Caco-2 (cell line): Measurements from ENCODE around the gene C11orf87. TPM values are rescaled to one million over a fixed set of nuclear protein-coding genes. Genes with fewer than 3 reads are reported as not detected.

Source experiments
- BruUV-seq: library from RNA; stranded (reverse); fragments of 400-500 nt; replicated peaks from 2 replicates; lab custom pipeline; 2021; lab: Mats Ljungman, UMichigan
- CTCF ChIA-PET: fragments of 300-600 bp; sonication (Branson Sonifier 250); formaldehyde crosslinking; loops from one replicate; lab custom pipeline; 2022; ENCODE audit warnings: antibody characterized with exemption; lab: Charles Lee
- POLR2A ChIA-PET: fragments of 300-600 bp; sonication (Branson Sonifier 250); formaldehyde crosslinking; loops from one replicate; lab custom pipeline; 2022; ENCODE audit warnings: antibody characterized with exemption; lab: Charles Lee
- DNase-seq, 2 experiments: peaks; one replicate each; pipeline versions ENCODE4 v3.0.0 to v3.0.0-alpha.2; 2020 to 2022
- H3K27me3 ChIP-seq: replicated peaks from 2 replicates; pipeline ENCODE4 v1.6.0; 2011; ENCODE audit warnings: low read length; ENCODE audit not compliant: control insufficient read depth, insufficient read depth
- H3K36me3 ChIP-seq: 2 replicates; pipeline ENCODE4 v1.5.1; 2011; ENCODE audit warnings: low read length; ENCODE audit not compliant: control insufficient read depth, insufficient read depth
- H3K4me1 ChIP-seq: fragments of 250-450 bp; sonication (Bioruptor Pico); 2 replicates; pipeline ENCODE4 v1.5.1; 2020; ENCODE audit warnings: mild to moderate bottlenecking
- H3K4me3 ChIP-seq: 2 replicates; pipeline ENCODE4 v1.5.1; 2011; ENCODE audit warnings: low read depth, mild to moderate bottlenecking, control low read depth, low read length
- H3K9me3 ChIP-seq: fragments of 250-450 bp; sonication (Bioruptor Pico); 2 replicates; pipeline ENCODE4 v1.5.1; 2020; ENCODE audit warnings: mild to moderate bottlenecking, moderate library complexity
- H3K27ac Mint-ChIP-seq: one replicate; pipeline ENCODE4 v1.8.0; 2022; ENCODE audit warnings: mixed read lengths; ENCODE audit not compliant: unreplicated experiment
- H3K27me3 Mint-ChIP-seq: one replicate; pipeline ENCODE4 v1.8.0; 2022; ENCODE audit warnings: mixed read lengths; ENCODE audit not compliant: insufficient read depth, unreplicated experiment
- H3K36me3 Mint-ChIP-seq: one replicate; pipeline ENCODE4 v1.8.0; 2022; ENCODE audit warnings: mild to moderate bottlenecking, mixed read lengths; ENCODE audit not compliant: insufficient read depth, unreplicated experiment
- H3K4me1 Mint-ChIP-seq: one replicate; pipeline ENCODE4 v1.8.0; 2022; ENCODE audit warnings: low read depth, mixed read lengths; ENCODE audit not compliant: unreplicated experiment
- H3K4me3 Mint-ChIP-seq: one replicate; pipeline ENCODE4 v1.8.0; 2022; ENCODE audit warnings: mild to moderate bottlenecking, moderate library complexity, mixed read lengths; ENCODE audit not compliant: unreplicated experiment
- H3K9me3 Mint-ChIP-seq: one replicate; pipeline ENCODE4 v1.8.0; 2022; ENCODE audit warnings: mixed read lengths; ENCODE audit not compliant: unreplicated experiment
- CTCF ChIP-seq, 2 experiments: fragments of 200-600 bp in 1 of 2; IDR thresholded peaks; 1 replicate in 1 of 2; 2 replicates in 1 of 2; pipeline versions ENCODE4 v1.5.1 to v1.8.0; 2011 to 2022; ENCODE audit warnings: antibody characterized with exemption in 1 of 2, control low read depth in 1 of 2, inconsistent platforms in 1 of 2, low read depth in 1 of 2, low read length in 1 of 2, mild to moderate bottlenecking in 1 of 2, moderate library complexity in 1 of 2; ENCODE audit not compliant: insufficient read depth in 1 of 2, severe bottlenecking in 1 of 2, unreplicated experiment in 1 of 2
- intact Hi-C: fragments of 100-400 bp; cut with micrococcal nuclease; formaldehyde crosslinking; loops from one replicate; pipeline ENCODE4 v1.10.0; 2022; ENCODE audit not compliant: unreplicated experiment
- total RNA-seq: library from RNA; stranded (reverse); gene quantifications from 2 replicates; pipeline ENCODE4 v1.2.3, GENCODE V29; 2022

Gene C11orf87
- total RNA-seq, 1 experiment from 2014 or later = not detected

- H3K27me3 Mint-ChIP-seq = peaks cover 12% of the 10 kb centered on the region
- peaks cover 15% of the 10 kb centered on the region for H3K9me3 Mint-ChIP-seq
- no peak overlapping the region for H3K27ac Mint-ChIP-seq
- no peak overlapping the region for H3K4me3 Mint-ChIP-seq
- Histone ChIP-seq H3K4me3 (no peak overlapping the region), H3K27me3 (no peaks in the 10 kb centered on the region), H3K36me3 (no peaks in the 10 kb centered on the region), H3K4me1 (no peaks in the 10 kb centered on the region), H3K9me3 (no peaks in the 10 kb centered on the region)
- H3K36me3 Mint-ChIP-seq = no peaks in the 10 kb centered on the region
- no peak for DNase-seq
- no TSS peak for BruUV-seq
- ChIA-PET CTCF (no interaction called here), POLR2A (no interaction called here)
- H3K4me1 Mint-ChIP-seq = no peaks in the 10 kb centered on the region
- intact Hi-C loops = no loop called here
- TF ChIP-seq CTCF (IDR thresholded peaks at IDR 0.05; ENCODE audit: insufficient read depth in 1 of 2, low read depth in 1 of 2, low read length in 1 of 2, severe bottlenecking in 1 of 2, unreplicated experiment in 1 of 2) = no peak
Measured at GRCh38 chr11:109422870-109423465, 978 bp downstream of the C11orf87 start.

DNA sequence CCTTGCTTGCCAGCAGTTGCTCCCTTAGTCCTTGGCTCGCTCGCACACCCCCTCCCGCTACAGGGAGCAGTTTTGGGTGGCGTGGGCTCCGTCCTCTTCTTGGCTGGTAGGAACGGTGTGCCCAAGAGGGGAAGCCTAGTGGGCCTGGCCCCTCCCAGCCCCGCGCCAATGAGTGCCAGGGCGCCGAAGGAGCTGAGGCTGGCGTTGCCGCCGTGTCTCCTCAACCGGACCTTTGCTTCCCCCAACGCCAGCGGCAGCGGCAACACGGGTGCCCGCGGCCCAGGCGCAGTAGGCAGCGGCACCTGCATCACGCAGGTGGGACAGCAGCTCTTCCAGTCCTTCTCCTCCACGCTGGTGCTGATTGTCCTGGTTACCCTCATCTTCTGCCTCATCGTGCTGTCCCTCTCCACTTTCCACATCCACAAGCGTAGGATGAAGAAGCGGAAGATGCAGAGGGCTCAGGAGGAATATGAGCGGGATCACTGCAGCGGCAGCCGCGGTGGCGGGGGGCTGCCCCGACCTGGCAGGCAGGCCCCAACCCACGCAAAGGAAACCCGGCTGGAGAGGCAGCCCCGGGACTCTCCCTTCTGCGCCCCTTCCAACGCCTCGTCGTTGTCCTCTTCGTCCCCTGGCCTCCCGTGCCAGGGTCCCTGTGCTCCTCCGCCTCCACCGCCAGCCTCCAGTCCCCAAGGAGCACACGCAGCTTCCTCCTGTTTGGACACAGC lies 1.6 kb downstream of the C11orf87 start:
- no peaks in the 10 kb centered on the region for H3K36me3 Mint-ChIP-seq
- no peaks in the 10 kb centered on the region for H3K36me3 ChIP-seq
- no peaks in the 10 kb centered on the region for H3K9me3 ChIP-seq
- H3K27me3 Mint-ChIP-seq = peaks cover 12% of the 10 kb centered on the region
- no peak overlapping the region for H3K4me3 Mint-ChIP-seq
- H3K9me3 Mint-ChIP-seq = peaks cover 15% of the 10 kb centered on the region
- no TSS peak for BruUV-seq
- no peaks in the 10 kb centered on the region for H3K4me1 Mint-ChIP-seq
- H3K27ac Mint-ChIP-seq = no peak overlapping the region
- TF ChIP-seq CTCF (IDR thresholded peaks at IDR 0.05; ENCODE audit: insufficient read depth in 1 of 2, low read depth in 1 of 2, low read length in 1 of 2, severe bottlenecking in 1 of 2, unreplicated experiment in 1 of 2) = no peak
- intact Hi-C loops = no loop called here
- no peak overlapping the region for H3K4me3 ChIP-seq
- ChIA-PET CTCF (no interaction called here), POLR2A (no interaction called here)
- DNase-seq = no peak
- no peaks in the 10 kb centered on the region for H3K4me1 ChIP-seq
- no peaks in the 10 kb centered on the region for H3K27me3 ChIP-seq

DNA sequence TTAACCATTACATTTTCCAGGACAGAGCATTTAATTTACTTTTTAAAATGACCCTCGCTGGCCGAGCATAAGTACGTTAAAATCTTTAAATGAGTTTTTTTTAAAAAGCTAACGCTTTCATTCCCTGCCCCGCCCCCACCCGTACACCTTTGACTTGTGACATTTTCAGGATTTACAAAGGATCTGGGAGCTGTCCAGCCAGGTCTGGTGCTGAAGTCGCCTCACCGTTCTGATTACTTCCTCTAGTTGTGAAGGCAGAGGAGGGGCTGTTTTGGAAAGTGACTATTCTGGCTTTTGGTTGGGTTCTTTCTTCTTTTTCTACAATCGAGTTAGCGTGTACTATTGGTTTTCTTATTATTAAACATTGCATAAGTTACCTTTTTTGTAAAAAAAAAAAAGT lies 2.9 kb downstream of the C11orf87 start:
- no TSS peak for BruUV-seq
- no peaks in the 10 kb centered on the region for H3K4me1 Mint-ChIP-seq
- DNase-seq = peak; percentile 75 to 78
- POLR2A ChIA-PET = interaction anchor here (0.6 kb wide), 1 partner anchor 141 kb away, joined by 3 read pairs; no protein-coding TSS in a partner anchor
- Histone ChIP-seq H3K4me1 (no peaks in the 10 kb centered on the region), H3K9me3 (no peaks in the 10 kb centered on the region), H3K36me3 (no peaks in the 10 kb centered on the region), H3K27me3 (no peaks in the 10 kb centered on the region), H3K4me3 (no peak overlapping the region)
- no peak for TF ChIP-seq CTCF (IDR thresholded peaks at IDR 0.05; ENCODE audit: insufficient read depth in 1 of 2, low read depth in 1 of 2, low read length in 1 of 2, severe bottlenecking in 1 of 2, unreplicated experiment in 1 of 2)
- peaks cover 15% of the 10 kb centered on the region for H3K9me3 Mint-ChIP-seq
- no peaks in the 10 kb centered on the region for H3K36me3 Mint-ChIP-seq
- no peak overlapping the region for H3K4me3 Mint-ChIP-seq
- CTCF ChIA-PET = interaction anchor here (0.7 kb wide), 1 partner anchor 486 kb away, joined by 8 read pairs; no protein-coding TSS in a partner anchor
- intact Hi-C loops = no loop called here
- H3K27me3 Mint-ChIP-seq = peaks cover 12% of the 10 kb centered on the region
- no peak overlapping the region for H3K27ac Mint-ChIP-seq
